HG02870 (cell line): Measurements from ENCODE around the gene COPS4.
"Not testable (repeated sequence)": the region's sequence is repeated elsewhere in the genome, so short reads cannot be mapped to it uniquely, and the experiment has no call there.

Source experiments
- ATAC-seq: cut with Tn5 transposase; IDR thresholded peaks from one replicate; pipeline ENCODE4 v1.9.1; 2021; ENCODE audit warnings: mild to moderate bottlenecking, moderate library complexity; ENCODE audit not compliant: unreplicated experiment

COPS4 gene

GRCh38 chr4:83034630-83035494, at the start of gene COPS4:
TSS of gene COPS4 (plus strand) at chr4:83035183. CDS start at chr4:83035225, 42 bp downstream.
- peak; percentile 97 for ATAC-seq

GRCh38 chr4:82987519-82987918, 47.5 kb upstream of the COPS4 start:
- not testable (repeated sequence) for ATAC-seq

GRCh38 chr4:82988323-82988832, 46.6 kb upstream of the COPS4 start:
- no peak for ATAC-seq

- peak; percentile 97 for ATAC-seq
These were observed 45.2 kb upstream of the COPS4 start for GRCh38 chr4:82989575-82990429.

GRCh38 chr4:82994834-82995233, 40.1 kb upstream of the COPS4 start:
- no peak for ATAC-seq

- ATAC-seq = no peak
These were observed 36.1 kb upstream of the COPS4 start for GRCh38 chr4:82998898-82999297.

- no peak for ATAC-seq
These were observed 32.7 kb upstream of the COPS4 start for GRCh38 chr4:83002329-83002728.

GRCh38 chr4:83003044-83003791, 31.8 kb upstream of the COPS4 start:
- ATAC-seq = not testable (repeated sequence)

GRCh38 chr4:83009529-83009928, 25.5 kb upstream of the COPS4 start:
- ATAC-seq = no peak

- ATAC-seq = no peak
These were observed 24.9 kb upstream of the COPS4 start for GRCh38 chr4:83010111-83010521.

GRCh38 chr4:83010522-83011318, 24.3 kb upstream of the COPS4 start, which contains the start of gene LIN54:
TSS of gene LIN54 (minus strand) at chr4:83010823. CDS start at chr4:82984844, 25,979 bp downstream.
- peak; percentile 36 for ATAC-seq

GRCh38 chr4:83011689-83012199, 23.2 kb upstream of the COPS4 start:
- ATAC-seq = no peak

GRCh38 chr4:83012200-83012686, 22.7 kb upstream of the COPS4 start:
- peak; percentile 14 for ATAC-seq

GRCh38 chr4:83012687-83013419, 22.1 kb upstream of the COPS4 start:
- peak; percentile 77 for ATAC-seq

- no peak for ATAC-seq
These were observed 21.5 kb upstream of the COPS4 start for GRCh38 chr4:83013420-83013867.

- no peak for ATAC-seq
These were observed 21.1 kb upstream of the COPS4 start for GRCh38 chr4:83013902-83014301.

- ATAC-seq = peak; percentile 96
These were observed 15.0 kb upstream of the COPS4 start for GRCh38 chr4:83019794-83020494.
